ENCODE results near the gene SPATA1. TPM values are rescaled to one million over a fixed set of nuclear protein-coding genes. Genes with fewer than 3 reads are reported as not detected.
A peak's percentile ranks its signal among the peaks of the same experiment; 100 is the strongest.

SPATA1 gene
- total and polyA plus RNA-seq, 9 of the 15 experiments (the other 6 are each of a cell fraction or from before 2014, with no cell fraction given), result 0.79 to 2.9 (median 1.5) TPM

DNA sequence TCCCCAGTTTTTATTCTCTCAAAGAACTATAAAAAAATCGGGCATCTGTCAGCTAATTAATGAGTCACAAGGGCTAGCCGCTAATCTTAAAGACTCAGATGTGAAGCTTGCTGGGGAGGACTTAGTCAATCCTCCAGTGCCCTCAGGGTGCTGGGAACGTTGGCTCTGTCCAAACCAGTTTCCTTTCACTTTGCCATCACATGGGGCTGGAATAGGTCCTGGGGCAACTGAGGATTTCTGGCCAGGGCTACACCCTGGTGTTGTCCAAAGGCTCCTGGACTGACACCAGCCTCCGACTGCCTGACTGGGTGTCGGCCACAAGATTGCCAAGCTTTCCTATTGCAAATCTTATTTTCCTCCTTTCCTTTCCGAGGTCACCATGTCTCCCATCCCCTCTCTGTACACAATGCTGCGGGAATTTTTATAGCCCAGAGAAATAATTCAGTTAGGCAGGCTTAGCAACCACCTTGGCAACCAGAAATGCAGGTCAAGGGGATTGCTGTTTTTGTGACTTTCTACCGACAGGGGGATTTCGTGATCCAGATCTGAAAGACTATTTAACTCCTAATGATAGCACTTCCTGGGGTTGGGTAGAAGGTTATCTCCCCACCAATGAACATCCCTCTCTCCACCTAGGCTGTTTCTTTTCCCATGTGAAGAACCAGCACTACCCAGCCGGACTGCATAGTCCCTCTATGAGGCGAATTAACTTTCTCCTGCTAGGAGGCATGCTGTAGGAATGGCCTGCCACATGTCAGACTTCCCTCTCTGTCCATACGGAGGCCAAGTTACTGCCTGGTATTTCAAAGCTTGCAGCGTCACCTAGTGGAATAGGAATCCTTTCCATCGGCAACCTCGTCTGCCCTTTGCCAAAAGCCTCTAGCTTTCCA, 98.0 kb downstream of the SPATA1 start (continued):
- TF ChIP-seq, protein P1, sequence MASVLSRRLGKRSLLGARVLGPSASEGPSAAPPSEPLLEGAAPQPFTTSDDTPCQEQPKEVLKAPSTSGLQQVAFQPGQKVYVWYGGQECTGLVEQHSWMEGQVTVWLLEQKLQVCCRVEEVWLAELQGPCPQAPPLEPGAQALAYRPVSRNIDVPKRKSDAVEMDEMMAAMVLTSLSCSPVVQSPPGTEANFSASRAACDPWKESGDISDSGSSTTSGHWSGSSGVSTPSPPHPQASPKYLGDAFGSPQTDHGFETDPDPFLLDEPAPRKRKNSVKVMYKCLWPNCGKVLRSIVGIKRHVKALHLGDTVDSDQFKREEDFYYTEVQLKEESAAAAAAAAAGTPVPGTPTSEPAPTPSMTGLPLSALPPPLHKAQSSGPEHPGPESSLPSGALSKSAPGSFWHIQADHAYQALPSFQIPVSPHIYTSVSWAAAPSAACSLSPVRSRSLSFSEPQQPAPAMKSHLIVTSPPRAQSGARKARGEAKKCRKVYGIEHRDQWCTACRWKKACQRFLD (CRISPR knock-in tag; IDR thresholded peaks at IDR 0.05), result peak; percentile 44; the same call in 1 of the 2 replicates
- TF ChIP-seq, protein P2, sequence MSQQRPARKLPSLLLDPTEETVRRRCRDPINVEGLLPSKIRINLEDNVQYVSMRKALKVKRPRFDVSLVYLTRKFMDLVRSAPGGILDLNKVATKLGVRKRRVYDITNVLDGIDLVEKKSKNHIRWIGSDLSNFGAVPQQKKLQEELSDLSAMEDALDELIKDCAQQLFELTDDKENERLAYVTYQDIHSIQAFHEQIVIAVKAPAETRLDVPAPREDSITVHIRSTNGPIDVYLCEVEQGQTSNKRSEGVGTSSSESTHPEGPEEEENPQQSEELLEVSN (IDR thresholded peaks at IDR 0.05; ENCODE audit: borderline replicate concordance in 1 of 2, extremely low read depth in 1 of 2, insufficient read depth in 1 of 2, insufficient read length in 1 of 2, low read depth in 1 of 2, low read length in 1 of 2, poor library complexity in 1 of 2, severe bottlenecking in 1 of 2), result peak; percentile 62 to 85
- peak; percentile 77 for TF ChIP-seq RFX1 (IDR thresholded peaks at IDR 0.05)
- TF ChIP-seq, protein P3, sequence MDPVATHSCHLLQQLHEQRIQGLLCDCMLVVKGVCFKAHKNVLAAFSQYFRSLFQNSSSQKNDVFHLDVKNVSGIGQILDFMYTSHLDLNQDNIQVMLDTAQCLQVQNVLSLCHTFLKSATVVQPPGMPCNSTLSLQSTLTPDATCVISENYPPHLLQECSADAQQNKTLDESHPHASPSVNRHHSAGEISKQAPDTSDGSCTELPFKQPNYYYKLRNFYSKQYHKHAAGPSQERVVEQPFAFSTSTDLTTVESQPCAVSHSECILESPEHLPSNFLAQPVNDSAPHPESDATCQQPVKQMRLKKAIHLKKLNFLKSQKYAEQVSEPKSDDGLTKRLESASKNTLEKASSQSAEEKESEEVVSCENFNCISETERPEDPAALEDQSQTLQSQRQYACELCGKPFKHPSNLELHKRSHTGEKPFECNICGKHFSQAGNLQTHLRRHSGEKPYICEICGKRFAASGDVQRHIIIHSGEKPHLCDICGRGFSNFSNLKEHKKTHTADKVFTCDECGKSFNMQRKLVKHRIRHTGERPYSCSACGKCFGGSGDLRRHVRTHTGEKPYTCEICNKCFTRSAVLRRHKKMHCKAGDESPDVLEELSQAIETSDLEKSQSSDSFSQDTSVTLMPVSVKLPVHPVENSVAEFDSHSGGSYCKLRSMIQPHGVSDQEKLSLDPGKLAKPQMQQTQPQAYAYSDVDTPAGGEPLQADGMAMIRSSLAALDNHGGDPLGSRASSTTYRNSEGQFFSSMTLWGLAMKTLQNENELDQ (CRISPR knock-in tag; IDR thresholded peaks at IDR 0.05; ENCODE audit: borderline replicate concordance), result no peak
- peak; percentile 40; the same call in 1 of the 2 replicates for TF ChIP-seq FOSL1 (tag; conservative IDR thresholded peaks at IDR 0.05)
- TF ChIP-seq RBM34 (IDR thresholded peaks at IDR 0.05; ENCODE audit: borderline replicate concordance, insufficient read depth, low read length), result no peak
- TF ChIP-seq, protein P4, sequence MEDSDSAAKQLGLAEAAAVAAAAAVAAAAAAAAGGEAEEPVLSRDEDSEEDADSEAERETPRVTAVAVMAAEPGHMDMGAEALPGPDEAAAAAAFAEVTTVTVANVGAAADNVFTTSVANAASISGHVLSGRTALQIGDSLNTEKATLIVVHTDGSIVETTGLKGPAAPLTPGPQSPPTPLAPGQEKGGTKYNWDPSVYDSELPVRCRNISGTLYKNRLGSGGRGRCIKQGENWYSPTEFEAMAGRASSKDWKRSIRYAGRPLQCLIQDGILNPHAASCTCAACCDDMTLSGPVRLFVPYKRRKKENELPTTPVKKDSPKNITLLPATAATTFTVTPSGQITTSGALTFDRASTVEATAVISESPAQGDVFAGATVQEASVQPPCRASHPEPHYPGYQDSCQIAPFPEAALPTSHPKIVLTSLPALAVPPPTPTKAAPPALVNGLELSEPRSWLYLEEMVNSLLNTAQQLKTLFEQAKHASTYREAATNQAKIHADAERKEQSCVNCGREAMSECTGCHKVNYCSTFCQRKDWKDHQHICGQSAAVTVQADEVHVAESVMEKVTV (CRISPR knock-in tag; IDR thresholded peaks at IDR 0.05), result peak; percentile 77
- TF ChIP-seq ZNF384 (IDR thresholded peaks at IDR 0.05; ENCODE audit: low read depth, low read length), result 0 out of 2 replicates have a peak, but pooled peaks have one; percentile 38
- no peak for TF ChIP-seq HDAC1 (IDR thresholded peaks at IDR 0.05)
- peak; percentile 51 to 69; a peak in 3 of 4 replicates for TF ChIP-seq MNT (conservative IDR thresholded peaks at IDR 0.05)
- TF ChIP-seq ZNF431 (CRISPR knock-in tag; IDR thresholded peaks at IDR 0.05), result no peak
- peak; percentile 23; the same call in 1 of the 2 replicates for TF ChIP-seq MAFF (IDR thresholded peaks at IDR 0.05; ENCODE audit: low read length)
- TF ChIP-seq CREB3L1 (IDR thresholded peaks at IDR 0.05; ENCODE audit: borderline replicate concordance, low read depth), result peak; percentile 43; the same call in 1 of the 2 replicates
